ENCODE results near the gene USP20.

The USP20 gene

GRCh38 chr9:129823935-129824601, 11.2 kb upstream of the USP20 start, which contains the start of gene TOR1A:
TSS of gene TOR1A (minus strand) at chr9:129824136. CDS start at chr9:129824085, 51 bp downstream.
- peak; percentile 77 to 95 (median 88) for DNase-seq

GRCh38 chr9:129826344-129826743, 8.9 kb upstream of the USP20 start:
- no peak for DNase-seq

- no peak for DNase-seq
Observed at GRCh38 chr9:129826759-129827158, 8.5 kb upstream of the USP20 start.

GRCh38 chr9:129828051-129828450, 7.2 kb upstream of the USP20 start:
- DNase-seq, result no peak

- no peak for DNase-seq
Observed at GRCh38 chr9:129828969-129829368, 6.3 kb upstream of the USP20 start.

- no peak for DNase-seq
Observed at GRCh38 chr9:129832982-129833381, 2.3 kb upstream of the USP20 start.

- DNase-seq, result peak in 3 of 5 experiments; percentile 34 to 62 (median 51)
Observed at GRCh38 chr9:129834489-129835127, 650 bp upstream of the USP20 start.

GRCh38 chr9:129835860-129836223, 584 bp downstream of the USP20 start:
- peak in 1 of 5 experiments; percentile 32 for DNase-seq

- DNase-seq, result peak in 2 of 5 experiments; percentile 38 to 79
Observed at GRCh38 chr9:129836311-129837007, 1.2 kb downstream of the USP20 start.

- DNase-seq, result peak in 1 of 5 experiments; percentile 50
Observed at GRCh38 chr9:129838707-129839259, 3.5 kb downstream of the USP20 start.

- no peak for DNase-seq
Observed at GRCh38 chr9:129839324-129840023, 4.2 kb downstream of the USP20 start.

GRCh38 chr9:129840034-129840433, 4.8 kb downstream of the USP20 start:
- DNase-seq, result no peak

GRCh38 chr9:129841071-129841470, 5.8 kb downstream of the USP20 start:
- no peak for DNase-seq

GRCh38 chr9:129845373-129845772, 10.1 kb downstream of the USP20 start:
- DNase-seq, result no peak

GRCh38 chr9:129848712-129849441, 13.6 kb downstream of the USP20 start:
- DNase-seq, result no peak

GRCh38 chr9:129849901-129850300, 14.6 kb downstream of the USP20 start:
- no peak for DNase-seq

GRCh38 chr9:129850821-129851550, 15.7 kb downstream of the USP20 start:
- no peak for DNase-seq

GRCh38 chr9:129851821-129852220, 16.6 kb downstream of the USP20 start:
- DNase-seq, result no peak

GRCh38 chr9:129852579-129852978, 17.3 kb downstream of the USP20 start:
- DNase-seq, result no peak

GRCh38 chr9:129853614-129854013, 18.4 kb downstream of the USP20 start:
- DNase-seq, result no peak

GRCh38 chr9:129854588-129855110, 19.4 kb downstream of the USP20 start:
- peak in 2 of 5 experiments; percentile 52 to 61 for DNase-seq
